CD14-positive monocyte (primary cell): Measurements from ENCODE around the gene TECPR1. TPM values are rescaled to one million over a fixed set of nuclear protein-coding genes. Genes with fewer than 3 reads are reported as not detected.

Experiments
- DNase-seq, 3 donors: peaks; one replicate each; pipeline ENCODE4 v3.0.0-alpha.2; 2011 to 2022
- H2AFZ ChIP-seq: 2 replicates; pipeline ENCODE4 v1.6.0; 2012; ENCODE audit warnings: mild to moderate bottlenecking, low read depth, low read length, inconsistent platforms; ENCODE audit not compliant: insufficient read depth, poor library complexity, severe bottlenecking
- H3K27ac ChIP-seq, 2 donors: 1 replicate in 1 of 2; 2 replicates in 1 of 2; pipeline ENCODE4 v1.5.1; 2012 to 2013; ENCODE audit warnings: low read length in 2 of 2, control low read depth in 1 of 2, inconsistent platforms in 1 of 2, low read depth in 1 of 2, mild to moderate bottlenecking in 1 of 2
- H3K27me3 ChIP-seq, 2 donors: one replicate each; pipeline versions ENCODE4 v1.6.0 to v1.6.1; 2011 to 2013; ENCODE audit warnings: low read length in 2 of 2; ENCODE audit not compliant: control insufficient read depth in 2 of 2, insufficient read depth in 2 of 2
- H3K36me3 ChIP-seq, 2 donors: replicated peaks in 1 of 2; 1 replicate in 1 of 2; 2 replicates in 1 of 2; pipeline versions ENCODE4 v1.5.1 to v1.6.1; 2012 to 2013; ENCODE audit warnings: low read length in 2 of 2, control low read depth in 1 of 2, inconsistent platforms in 1 of 2, mild to moderate bottlenecking in 1 of 2; ENCODE audit not compliant: insufficient read depth in 2 of 2, control insufficient read depth in 1 of 2
- H3K4me1 ChIP-seq, 2 donors: 1 replicate in 1 of 2; 2 replicates in 1 of 2; pipeline versions ENCODE4 v1.5.1 to v1.6.1; 2012 to 2013; ENCODE audit warnings: low read length in 2 of 2, control low read depth in 1 of 2, inconsistent platforms in 1 of 2, mild to moderate bottlenecking in 1 of 2, moderate library complexity in 1 of 2; ENCODE audit not compliant: insufficient read depth in 2 of 2, control insufficient read depth in 1 of 2
- H3K4me2 ChIP-seq: replicated peaks from 2 replicates; pipeline ENCODE3; 2012; ENCODE audit warnings: low read length, moderate library complexity, mild to moderate bottlenecking; ENCODE audit not compliant: poor library complexity, severe bottlenecking; ENCODE audit errors: extremely low read depth
- H3K4me3 ChIP-seq, 3 experiments: fragments of 200-600 bp in 1 of 3; sonication (generic) in 1 of 3; replicated peaks in 1 of 3; 1 replicate in 2 of 3; 2 replicates in 1 of 3; pipeline ENCODE4 v1.5.1; 2011 to 2013; ENCODE audit warnings: low read length in 3 of 3, mild to moderate bottlenecking in 3 of 3, control low read depth in 2 of 3, low read depth in 2 of 3, inconsistent platforms in 1 of 3, moderate library complexity in 1 of 3
- H3K79me2 ChIP-seq: 2 replicates; pipeline ENCODE4 v1.6.0; 2012; ENCODE audit warnings: mild to moderate bottlenecking, control low read depth, inconsistent platforms, low read length, moderate library complexity; ENCODE audit not compliant: insufficient read depth
- H3K9ac ChIP-seq: 2 replicates; pipeline ENCODE4 v1.6.0; 2017; ENCODE audit warnings: low read length, mild to moderate bottlenecking; ENCODE audit not compliant: insufficient read depth, poor library complexity, severe bottlenecking
- H3K9me3 ChIP-seq, 2 donors: replicated peaks in 1 of 2; 1 replicate in 1 of 2; 2 replicates in 1 of 2; pipeline versions ENCODE4 v1.5.1 to v1.6.1; 2012 to 2013; ENCODE audit warnings: low read length in 2 of 2, control low read depth in 1 of 2; ENCODE audit not compliant: control insufficient read depth in 1 of 2, insufficient read depth in 1 of 2
- H4K20me1 ChIP-seq: 2 replicates; pipeline ENCODE4 v1.6.0; 2012; ENCODE audit warnings: mild to moderate bottlenecking, low read length, control low read depth, moderate library complexity; ENCODE audit not compliant: insufficient read depth
- H3K27ac Mint-ChIP-seq, 7 donors: one replicate each; pipeline ENCODE4 v1.8.0; 2020; ENCODE audit warnings: mild to moderate bottlenecking in 7 of 7, mixed read lengths in 7 of 7, moderate library complexity in 6 of 7, inconsistent platforms in 2 of 7
- H3K27me3 Mint-ChIP-seq, 3 donors: one replicate each; pipeline ENCODE4 v1.8.0; 2021 to 2022; ENCODE audit warnings: low read depth in 3 of 3, mild to moderate bottlenecking in 3 of 3, mixed read lengths in 3 of 3, moderate library complexity in 3 of 3, inconsistent platforms in 1 of 3
- H3K36me3 Mint-ChIP-seq, 2 donors: one replicate each; pipeline ENCODE4 v1.8.0; 2020; ENCODE audit warnings: mixed read lengths in 2 of 2, inconsistent platforms in 1 of 2, mild to moderate bottlenecking in 1 of 2
- H3K4me1 Mint-ChIP-seq: one replicate; pipeline ENCODE4 v1.8.0; 2020; ENCODE audit warnings: mild to moderate bottlenecking, mixed read lengths
- H3K4me3 Mint-ChIP-seq, 2 donors: one replicate each; pipeline ENCODE4 v1.8.0; 2020; ENCODE audit warnings: mild to moderate bottlenecking in 2 of 2, mixed read lengths in 2 of 2, moderate library complexity in 1 of 2
- H3K9me3 Mint-ChIP-seq, 7 donors: one replicate each; pipeline ENCODE4 v1.8.0; 2020 to 2022; ENCODE audit warnings: mixed read lengths in 7 of 7, mild to moderate bottlenecking in 6 of 7, moderate library complexity in 6 of 7, inconsistent platforms in 2 of 7
- WGBS: methylation state at CpG from one replicate; pipeline ENCODE4 v1.1.5; 2013; ENCODE audit warnings: missing lambda C conversion rate; ENCODE audit not compliant: insufficient coverage; 5-methylcytosine and 5-hydroxymethylcytosine counted together
- intact Hi-C, 2 donors: fragments of 100-400 bp; cut with micrococcal nuclease; formaldehyde crosslinking; loops; one replicate each; pipeline versions ENCODE4 v1.15.0 to v1.15.1; 2023
- polyA plus RNA-seq, 3 donors: library from polyadenylated mRNA; depleted of rRNA in 1 of 3; unstranded in 2 of 3; stranded (reverse) in 1 of 3; fragments of 300-500 nt in 2 of 3; fragments of >200 nt in 1 of 3; fragmentation: Illumina TruSeq in 2 of 3; gene quantifications; 1 replicate in 2 of 3; 2 replicates in 1 of 3; pipeline ENCODE4 v1.2.3, GENCODE V29; 2012 to 2021
- TF ChIP-seq, protein P1 (sequence below): fragments of 200-600 bp; IDR thresholded peaks from one replicate; pipeline ENCODE4 v1.8.0; 2022; ENCODE audit warnings: antibody characterized with exemption, mild to moderate bottlenecking

The TECPR1 gene
- polyA plus RNA-seq, 3 donors, result 5.7 to 20.0 (median 10.2) TPM

DNA sequence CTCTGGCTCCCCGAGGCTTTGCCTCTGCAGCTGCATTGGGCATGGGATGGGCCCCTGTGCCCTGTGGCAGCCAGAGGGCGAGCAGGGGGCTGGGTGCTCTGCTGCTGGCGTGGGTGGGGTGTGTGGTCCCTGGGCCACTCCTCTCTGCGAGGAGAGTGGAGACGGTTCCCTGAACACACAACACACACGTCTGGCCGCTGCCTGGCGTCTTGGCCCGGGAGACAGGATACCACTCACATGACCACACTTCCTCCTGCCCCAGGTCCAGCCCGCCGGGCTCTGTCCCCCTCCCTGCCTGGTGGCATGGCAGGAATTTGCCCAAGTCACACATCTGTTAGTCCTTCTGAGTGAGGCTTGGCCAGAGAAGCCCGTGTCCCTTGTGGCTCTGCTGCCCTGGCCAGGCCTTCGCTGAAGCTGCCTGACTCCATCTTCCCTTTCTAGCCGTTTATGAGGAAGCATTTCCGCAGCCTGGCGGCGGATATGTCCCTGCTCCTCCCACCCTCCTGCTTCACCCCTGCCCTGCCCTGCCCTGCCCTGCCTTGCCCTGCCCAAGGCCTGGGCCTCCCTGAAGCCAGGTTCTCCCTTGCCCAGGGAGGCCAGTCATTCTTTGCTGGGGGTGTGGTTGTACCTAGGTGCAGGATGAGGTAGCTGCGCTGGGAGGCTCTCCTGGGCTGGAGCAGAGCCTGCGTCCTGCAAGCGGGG is 32.5 kb upstream of the TECPR1 start:
- TF ChIP-seq, protein P1, sequence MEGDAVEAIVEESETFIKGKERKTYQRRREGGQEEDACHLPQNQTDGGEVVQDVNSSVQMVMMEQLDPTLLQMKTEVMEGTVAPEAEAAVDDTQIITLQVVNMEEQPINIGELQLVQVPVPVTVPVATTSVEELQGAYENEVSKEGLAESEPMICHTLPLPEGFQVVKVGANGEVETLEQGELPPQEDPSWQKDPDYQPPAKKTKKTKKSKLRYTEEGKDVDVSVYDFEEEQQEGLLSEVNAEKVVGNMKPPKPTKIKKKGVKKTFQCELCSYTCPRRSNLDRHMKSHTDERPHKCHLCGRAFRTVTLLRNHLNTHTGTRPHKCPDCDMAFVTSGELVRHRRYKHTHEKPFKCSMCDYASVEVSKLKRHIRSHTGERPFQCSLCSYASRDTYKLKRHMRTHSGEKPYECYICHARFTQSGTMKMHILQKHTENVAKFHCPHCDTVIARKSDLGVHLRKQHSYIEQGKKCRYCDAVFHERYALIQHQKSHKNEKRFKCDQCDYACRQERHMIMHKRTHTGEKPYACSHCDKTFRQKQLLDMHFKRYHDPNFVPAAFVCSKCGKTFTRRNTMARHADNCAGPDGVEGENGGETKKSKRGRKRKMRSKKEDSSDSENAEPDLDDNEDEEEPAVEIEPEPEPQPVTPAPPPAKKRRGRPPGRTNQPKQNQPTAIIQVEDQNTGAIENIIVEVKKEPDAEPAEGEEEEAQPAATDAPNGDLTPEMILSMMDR, result no peak
- intact Hi-C loops, result loop anchor here (5.0 to 10.0 kb wide), 3 partner anchors 32 to 520 kb away; partner anchors contain the start of gene TECPR1 (in 2 of the 2)
- peak overlapping the region; percentile 96 to 99 (median 98) for H3K27ac Mint-ChIP-seq
- H3K4me1 ChIP-seq, result peaks cover 63 to 78% of the 10 kb centered on the region in 2 donors
- peaks cover 73% of the 10 kb centered on the region for H4K20me1 ChIP-seq
- H3K36me3 Mint-ChIP-seq, result peaks cover 26 to 57% of the 10 kb centered on the region in 2 donors
- no peaks in the 10 kb centered on the region for H3K9me3 ChIP-seq
- peaks cover 64% of the 10 kb centered on the region for H3K4me1 Mint-ChIP-seq
- H3K27me3 ChIP-seq, result no peaks in the 10 kb centered on the region
- H3K9ac ChIP-seq, result peak overlapping the region; percentile 98
- H3K79me2 ChIP-seq, result peaks cover 82% of the 10 kb centered on the region
- 19% methylated on average over 16 of the region's 20 CpGs for WGBS
- peak; percentile 84 to 91 (median 89) for DNase-seq
- peak overlapping the region; percentile 85 to 96 (median 91) for H3K4me3 ChIP-seq
- peak overlapping the region; percentile 100 for H3K4me2 ChIP-seq
- peaks cover 22 to 29% of the 10 kb centered on the region in 2 donors for H3K36me3 ChIP-seq
- H3K27ac ChIP-seq, result peak overlapping the region; percentile 98 to 99
- no peaks in the 10 kb centered on the region for H3K9me3 Mint-ChIP-seq
- no peak overlapping the region for H2AFZ ChIP-seq
- H3K27me3 Mint-ChIP-seq, result no peaks in the 10 kb centered on the region
- peak overlapping the region; percentile 92 to 97 for H3K4me3 Mint-ChIP-seq

DNA sequence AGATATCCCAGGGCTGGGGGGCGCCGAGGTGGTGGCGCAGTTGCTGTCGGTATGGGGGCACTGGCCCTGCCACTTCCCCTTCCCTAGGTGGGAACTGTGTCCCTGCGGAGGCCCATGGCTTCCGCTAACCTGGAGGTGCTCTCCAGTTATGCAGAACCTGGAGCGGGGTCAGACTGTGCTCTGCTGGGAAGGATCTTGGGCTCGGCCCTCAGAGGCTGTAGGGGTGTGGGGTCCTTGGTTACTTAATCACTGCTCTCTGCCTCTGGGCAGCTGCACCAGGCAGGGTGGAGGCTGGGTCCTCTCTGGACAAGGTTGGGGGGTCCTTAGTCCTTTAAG is 31.8 kb upstream of the TECPR1 start:
- Histone ChIP-seq H3K27ac (peak overlapping the region; percentile 98 to 99), H3K4me2 (peak overlapping the region; percentile 100), H4K20me1 (peaks cover 66% of the 10 kb centered on the region), H3K9ac (peak overlapping the region; percentile 98), H3K79me2 (peaks cover 76% of the 10 kb centered on the region), H3K9me3 (no peaks in the 10 kb centered on the region), H2AFZ (no peak overlapping the region), H3K4me3 (peak overlapping the region; percentile 85 to 96 (median 91)), H3K36me3 (peaks cover 16 to 23% of the 10 kb centered on the region in 2 donors), H3K27me3 (no peaks in the 10 kb centered on the region), H3K4me1 (peaks cover 59 to 72% of the 10 kb centered on the region in 2 donors)
- intact Hi-C loops, result loop anchor here (5.0 to 10.0 kb wide), 2 partner anchors 152 to 521 kb away; no protein-coding TSS in a partner anchor
- H3K27ac Mint-ChIP-seq, result peak overlapping the region; percentile 96 to 99 (median 98)
- WGBS, result 35% methylated on average over 7 of the region's 8 CpGs
- H3K4me3 Mint-ChIP-seq, result peak overlapping the region; percentile 92 to 97
- H3K36me3 Mint-ChIP-seq, result peaks cover 26 to 51% of the 10 kb centered on the region in 2 donors
- no peaks in the 10 kb centered on the region for H3K9me3 Mint-ChIP-seq
- DNase-seq, result peak in 1 of 3 donors; percentile 29
- H3K4me1 Mint-ChIP-seq, result peaks cover 63% of the 10 kb centered on the region
- H3K27me3 Mint-ChIP-seq, result no peaks in the 10 kb centered on the region
- TF ChIP-seq, protein P1, result no peak
